ENCODE data around the gene GRIN1.

GRIN1 gene

GRCh38 chr9:137195525-137196220, 56.7 kb downstream of the GRIN1 start:
- TF ChIP-seq CTCF (IDR thresholded peaks at IDR 0.05; ENCODE audit: low read depth, low read length, missing control alignments) = no peak
- in situ Hi-C loops (cut with HindIII; ENCODE audit: low sequenced_read_pairs) = no loop called here
- H3K4me3 ChIP-seq (ENCODE audit: low read depth, low read length) = no peak overlapping the region
- DNase-seq (ENCODE audit: low read depth) = no peak

- no peak overlapping the region for H3K4me3 ChIP-seq (ENCODE audit: low read depth, low read length)
- DNase-seq (ENCODE audit: low read depth) = no peak
- in situ Hi-C loops (cut with HindIII; ENCODE audit: low sequenced_read_pairs) = no loop called here
- no peak for TF ChIP-seq CTCF (IDR thresholded peaks at IDR 0.05; ENCODE audit: low read depth, low read length, missing control alignments)
Observed at GRCh38 chr9:137198051-137198901, 59.3 kb downstream of the GRIN1 start.

GRCh38 chr9:137198902-137199283, 59.9 kb downstream of the GRIN1 start:
- in situ Hi-C loops (cut with HindIII; ENCODE audit: low sequenced_read_pairs) = no loop called here
- TF ChIP-seq CTCF (IDR thresholded peaks at IDR 0.05; ENCODE audit: low read depth, low read length, missing control alignments) = no peak
- peak overlapping the region; percentile 41 for H3K4me3 ChIP-seq (ENCODE audit: low read depth, low read length)
- no peak for DNase-seq (ENCODE audit: low read depth)

- no peak for TF ChIP-seq CTCF (IDR thresholded peaks at IDR 0.05; ENCODE audit: low read depth, low read length, missing control alignments)
- in situ Hi-C loops (cut with HindIII; ENCODE audit: low sequenced_read_pairs) = no loop called here
- no peak for DNase-seq (ENCODE audit: low read depth)
- H3K4me3 ChIP-seq (ENCODE audit: low read depth, low read length) = peak overlapping the region; percentile 41
Observed at GRCh38 chr9:137199411-137200121, 60.6 kb downstream of the GRIN1 start.

- TF ChIP-seq CTCF (IDR thresholded peaks at IDR 0.05; ENCODE audit: low read depth, low read length, missing control alignments) = no peak
- in situ Hi-C loops (cut with HindIII; ENCODE audit: low sequenced_read_pairs) = no loop called here
- peak within 1 kb of the TSS; percentile 62 for H3K4me3 ChIP-seq (ENCODE audit: low read depth, low read length)
- DNase-seq (ENCODE audit: low read depth) = peak; percentile 97
Observed at GRCh38 chr9:137200311-137201204, 61.6 kb downstream of the GRIN1 start, which contains the start of gene TPRN. TPRN (minus strand) TSS chr9:137200741; CDS start chr9:137200711, 30 bp downstream.
